Glutamatergic neuron (in vitro differentiated cells): ENCODE results near the gene CTNNA2. TPM values are rescaled to one million over a fixed set of nuclear protein-coding genes. Genes with fewer than 3 reads are reported as not detected.

ENCODE experiments used
- DNase-seq: peaks from one replicate; pipeline ENCODE4 v3.0.0; 2022
- H3K27ac Mint-ChIP-seq: one replicate; pipeline ENCODE4 v1.8.0; 2020; ENCODE audit warnings: mild to moderate bottlenecking, mixed read lengths, inconsistent platforms; ENCODE audit not compliant: unreplicated experiment
- H3K27me3 Mint-ChIP-seq: one replicate; pipeline ENCODE4 v1.8.0; 2020; ENCODE audit warnings: mild to moderate bottlenecking, moderate library complexity, mixed read lengths, inconsistent platforms; ENCODE audit not compliant: unreplicated experiment
- H3K36me3 Mint-ChIP-seq: one replicate; pipeline ENCODE4 v1.8.0; 2020; ENCODE audit warnings: mild to moderate bottlenecking, mixed read lengths, inconsistent platforms; ENCODE audit not compliant: unreplicated experiment
- H3K4me1 Mint-ChIP-seq: one replicate; pipeline ENCODE4 v1.8.0; 2020; ENCODE audit warnings: mild to moderate bottlenecking, low read depth, mixed read lengths, inconsistent platforms; ENCODE audit not compliant: unreplicated experiment
- H3K4me3 Mint-ChIP-seq: one replicate; pipeline ENCODE4 v1.8.0; 2020; ENCODE audit warnings: mild to moderate bottlenecking, mixed read lengths, inconsistent platforms; ENCODE audit not compliant: unreplicated experiment
- H3K9me3 Mint-ChIP-seq: one replicate; pipeline ENCODE4 v1.8.0; 2020; ENCODE audit warnings: mild to moderate bottlenecking, moderate library complexity, mixed read lengths, inconsistent platforms; ENCODE audit not compliant: unreplicated experiment
- CTCF ChIP-seq: fragments of 200-600 bp; sonication (generic); IDR thresholded peaks from one replicate; pipeline ENCODE4 v1.5.0; 2021; ENCODE audit not compliant: partially characterized antibody, unreplicated experiment
- total RNA-seq: library from RNA; stranded (reverse); fragmentation: NEBNext Ultra II Directional; extraction: Animal tissue kit (Norgen Biotek cat#: 25700); gene quantifications from one replicate; pipeline ENCODE4 v1.2.1, GENCODE V29; 2021; ENCODE audit not compliant: unreplicated experiment

The CTNNA2 gene
- total RNA-seq, 1 donor from 2014 or later: 76.2 TPM

DNA sequence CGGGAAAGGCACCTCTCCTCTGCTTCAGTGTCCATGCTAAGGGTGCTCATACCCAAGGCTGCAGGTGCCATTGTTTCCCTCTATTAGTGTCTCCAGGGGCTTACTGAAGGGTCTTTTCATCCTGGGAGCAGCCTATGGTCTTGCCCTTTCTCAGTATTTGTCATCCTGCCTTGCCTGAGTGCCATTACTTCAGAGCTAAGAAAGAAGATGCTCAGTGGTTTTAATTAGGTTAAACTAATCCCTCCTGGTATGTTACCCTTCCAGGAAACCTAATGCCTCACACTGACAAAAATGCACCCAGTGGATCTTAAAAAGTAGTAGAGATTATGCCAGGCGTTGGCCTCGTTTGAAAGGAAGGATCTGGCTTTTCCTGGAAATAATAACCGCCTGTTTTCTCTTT lies 640.3 kb downstream of the CTNNA2 start:
- peaks cover 2% of the 10 kb centered on the region for H3K27me3 Mint-ChIP-seq
- no peak overlapping the region for H3K4me3 Mint-ChIP-seq
- TF ChIP-seq CTCF: no peak
- H3K36me3 Mint-ChIP-seq: no peaks in the 10 kb centered on the region
- H3K4me1 Mint-ChIP-seq: no peaks in the 10 kb centered on the region
- DNase-seq: no peak
- no peak overlapping the region for H3K27ac Mint-ChIP-seq
- peaks cover 3% of the 10 kb centered on the region for H3K9me3 Mint-ChIP-seq

GRCh38 chr2:80153768-80154167 lies 640.9 kb downstream of the CTNNA2 start:
- peaks cover 3% of the 10 kb centered on the region for H3K9me3 Mint-ChIP-seq
- H3K36me3 Mint-ChIP-seq: no peaks in the 10 kb centered on the region

DNA sequence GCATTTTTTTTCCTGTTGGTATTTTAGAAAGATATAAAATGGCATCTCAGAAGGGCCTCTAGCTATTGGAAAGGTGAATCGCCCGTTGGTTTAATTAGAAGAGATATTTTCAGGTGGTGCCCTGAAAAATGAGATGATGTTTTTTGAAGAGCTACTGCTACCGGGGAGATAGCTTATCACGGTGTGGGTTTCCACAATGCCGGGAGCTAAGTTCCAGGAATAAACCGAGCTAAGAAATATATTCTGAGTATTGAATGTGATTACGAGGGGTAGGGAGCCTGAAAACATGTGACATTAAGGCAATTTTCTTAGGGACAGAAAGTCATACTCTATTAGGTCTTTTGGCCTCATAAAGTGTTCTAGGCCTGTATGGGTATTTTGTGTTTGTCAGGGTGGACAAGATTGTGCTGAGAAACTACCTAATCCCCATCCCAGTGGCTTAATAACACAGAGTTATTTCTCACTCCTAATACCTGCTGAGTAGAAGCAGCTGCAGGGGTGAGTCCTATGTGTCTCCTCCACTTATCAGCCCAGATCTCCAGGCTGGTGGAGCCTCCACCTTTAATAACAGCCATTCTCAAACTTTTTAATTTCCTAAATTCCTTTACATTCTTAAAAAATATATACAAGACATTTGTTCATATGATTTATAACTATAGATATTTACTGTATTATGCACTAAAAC lies 641.5 kb downstream of the CTNNA2 start:
- DNase-seq: no peak
- H3K36me3 Mint-ChIP-seq: no peaks in the 10 kb centered on the region
- H3K4me3 Mint-ChIP-seq: no peak overlapping the region
- peaks cover 3% of the 10 kb centered on the region for H3K9me3 Mint-ChIP-seq
- H3K4me1 Mint-ChIP-seq: no peaks in the 10 kb centered on the region
- no peak overlapping the region for H3K27ac Mint-ChIP-seq
- peaks cover 2% of the 10 kb centered on the region for H3K27me3 Mint-ChIP-seq
- TF ChIP-seq CTCF: no peak

More at GRCh38 chr2:80153768-80154167, 640.9 kb downstream of the CTNNA2 start:
- Mint-ChIP-seq H3K27ac (no peak overlapping the region), H3K27me3 (peaks cover 2% of the 10 kb centered on the region), H3K4me1 (no peaks in the 10 kb centered on the region), H3K4me3 (no peak overlapping the region)
- DNase-seq: no peak
- TF ChIP-seq CTCF: no peak

GRCh38 chr2:80164375-80164774 lies 651.5 kb downstream of the CTNNA2 start:
- no peak for DNase-seq
- Mint-ChIP-seq H3K4me1 (no peaks in the 10 kb centered on the region), H3K36me3 (no peaks in the 10 kb centered on the region), H3K9me3 (no peaks in the 10 kb centered on the region), H3K4me3 (no peak overlapping the region), H3K27me3 (no peaks in the 10 kb centered on the region), H3K27ac (no peak overlapping the region)
- TF ChIP-seq CTCF: no peak

DNA sequence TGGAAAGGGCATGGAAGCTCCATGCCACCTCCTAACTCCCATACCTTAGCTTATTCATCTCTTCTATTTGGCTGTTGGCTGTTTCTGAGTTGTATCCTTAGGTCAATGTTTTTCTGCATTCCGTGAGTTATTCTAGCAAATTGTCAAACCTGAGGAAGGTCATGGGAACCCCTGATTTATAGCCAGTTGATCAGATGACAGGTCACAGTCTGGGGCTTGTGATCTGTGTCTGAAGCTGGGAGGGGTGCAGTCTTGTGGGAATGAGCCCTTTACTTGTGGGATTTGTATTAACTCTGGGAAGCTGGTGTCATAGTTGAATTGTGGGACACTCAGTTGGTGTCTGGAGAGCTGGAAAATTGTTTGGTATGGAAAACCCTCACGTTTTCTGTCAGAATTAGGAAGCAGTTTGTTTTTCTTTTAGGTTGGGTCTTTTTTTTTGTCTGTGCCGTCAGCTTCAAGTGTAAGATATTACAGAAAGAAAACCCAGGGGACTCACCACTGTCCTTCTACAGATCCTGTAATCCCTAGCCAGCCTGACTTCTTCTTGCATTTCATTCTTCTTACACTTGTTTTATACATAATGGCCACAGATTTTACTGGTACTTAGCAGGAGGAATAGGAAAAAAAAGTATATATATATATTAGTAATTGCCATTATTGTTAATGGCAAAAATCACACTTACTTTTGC lies 653.8 kb downstream of the CTNNA2 start:
- Mint-ChIP-seq H3K36me3 (no peaks in the 10 kb centered on the region), H3K27ac (no peak overlapping the region), H3K4me3 (no peak overlapping the region), H3K9me3 (no peaks in the 10 kb centered on the region), H3K27me3 (no peaks in the 10 kb centered on the region), H3K4me1 (no peaks in the 10 kb centered on the region)
- no peak for TF ChIP-seq CTCF
- no peak for DNase-seq
